GM21576 (cell line): Measurements from ENCODE around the gene FRMD4A.
"Not testable (repeated sequence)": the region's sequence is repeated elsewhere in the genome, so short reads cannot be mapped to it uniquely, and the experiment has no call there.

Source experiments
- ATAC-seq: cut with Tn5 transposase; IDR thresholded peaks from one replicate; pipeline ENCODE4 v1.9.1; 2021; ENCODE audit warnings: mild to moderate bottlenecking, moderate library complexity; ENCODE audit not compliant: unreplicated experiment

The FRMD4A gene

GRCh38 chr10:13924040-13924725 is 406.5 kb downstream of the FRMD4A start:
- ATAC-seq: no peak

GRCh38 chr10:13922586-13922985 is 408.1 kb downstream of the FRMD4A start:
- no peak for ATAC-seq

GRCh38 chr10:13921941-13922340 is 408.8 kb downstream of the FRMD4A start:
- no peak for ATAC-seq

GRCh38 chr10:13921131-13921530 is 409.6 kb downstream of the FRMD4A start:
- ATAC-seq: not testable (repeated sequence)

GRCh38 chr10:13920465-13920864 is 410.3 kb downstream of the FRMD4A start:
- ATAC-seq: no peak

- ATAC-seq: no peak
These were observed 410.7 kb downstream of the FRMD4A start for GRCh38 chr10:13920031-13920430.

- ATAC-seq: no peak
These were observed 412.9 kb downstream of the FRMD4A start for GRCh38 chr10:13917791-13918190.

- no peak for ATAC-seq
These were observed 414.3 kb downstream of the FRMD4A start for GRCh38 chr10:13916384-13916947.

GRCh38 chr10:13915710-13916109 is 415.0 kb downstream of the FRMD4A start:
- no peak for ATAC-seq

- ATAC-seq: no peak
These were observed 416.8 kb downstream of the FRMD4A start for GRCh38 chr10:13913897-13914296.

- no peak for ATAC-seq
These were observed 418.8 kb downstream of the FRMD4A start for GRCh38 chr10:13911821-13912520.

- ATAC-seq: no peak
These were observed 421.0 kb downstream of the FRMD4A start for GRCh38 chr10:13909516-13910258.

GRCh38 chr10:13908475-13908874 is 422.2 kb downstream of the FRMD4A start:
- no peak for ATAC-seq

- ATAC-seq: no peak
These were observed 423.2 kb downstream of the FRMD4A start for GRCh38 chr10:13907570-13907969.

GRCh38 chr10:13905281-13905680 is 425.4 kb downstream of the FRMD4A start:
- ATAC-seq: no peak

GRCh38 chr10:13904064-13904463 is 426.7 kb downstream of the FRMD4A start:
- no peak for ATAC-seq

- ATAC-seq: no peak
These were observed 427.7 kb downstream of the FRMD4A start for GRCh38 chr10:13902868-13903587.

GRCh38 chr10:13899941-13900340 is 430.8 kb downstream of the FRMD4A start:
- no peak for ATAC-seq

- ATAC-seq: not testable (repeated sequence)
These were observed 434.6 kb downstream of the FRMD4A start for GRCh38 chr10:13896146-13896545.

- no peak for ATAC-seq
These were observed 436.2 kb downstream of the FRMD4A start for GRCh38 chr10:13894412-13895093.
